Uterus (tissue), 4 donors: ENCODE data around the gene TMSB4X. TPM values are rescaled to one million over a fixed set of nuclear protein-coding genes. Genes with fewer than 3 reads are reported as not detected.

Source experiments
- DNase-seq, 2 donors: peaks; one replicate each; pipeline ENCODE4 v3.0.0-alpha.2; 2019 to 2020
- H3K27ac ChIP-seq, 2 donors: fragments of 200-600 bp; sonication (generic); 1 replicate in 1 of 2; 2 replicates in 1 of 2; pipeline ENCODE4 v1.5.1; 2016 to 2018
- H3K27me3 ChIP-seq, 2 donors: fragments of 200-600 bp; sonication (generic); one replicate each; pipeline ENCODE4 v1.5.1; 2018 to 2019; ENCODE audit warnings: control low read depth in 1 of 2
- H3K36me3 ChIP-seq, 2 donors: fragments of 200-600 bp; sonication (generic); one replicate each; pipeline ENCODE4 v1.5.1; 2019; ENCODE audit warnings: control low read depth in 1 of 2
- H3K4me1 ChIP-seq, 2 donors: fragments of 200-600 bp; sonication (generic); one replicate each; pipeline ENCODE4 v1.5.1; 2018 to 2019; ENCODE audit warnings: control low read depth in 1 of 2
- H3K4me3 ChIP-seq, 2 donors: fragments of 200-600 bp; sonication (generic); 1 replicate in 1 of 2; 2 replicates in 1 of 2; pipeline ENCODE4 v1.5.1; 2018 to 2019; ENCODE audit warnings: mild to moderate bottlenecking in 1 of 2
- H3K9me3 ChIP-seq, 2 donors: fragments of 200-600 bp; sonication (generic); one replicate each; pipeline ENCODE4 v1.5.1; 2019; ENCODE audit warnings: control low read depth in 1 of 2
- CTCF ChIP-seq, 4 experiments: fragments of 200-600 bp in 2 of 4; fragments of 450-650 bp in 2 of 4; sonication (generic) in 2 of 4; IDR thresholded peaks; one replicate each; pipeline ENCODE4 v1.5.1; 2016 to 2019; ENCODE audit warnings: antibody characterized with exemption in 4 of 4, mild to moderate bottlenecking in 2 of 4, moderate library complexity in 1 of 4
- POLR2A ChIP-seq, 2 donors: fragments of 450-650 bp; IDR thresholded peaks; one replicate each; pipeline ENCODE4 v1.6.1; 2016; ENCODE audit warnings: antibody characterized with exemption in 2 of 2, mild to moderate bottlenecking in 1 of 2, moderate library complexity in 1 of 2
- intact Hi-C: fragments of 100-400 bp; cut with DNase I; formaldehyde crosslinking; loops from one replicate; pipeline ENCODE4 v1.15.1; 2023; ENCODE audit warnings: low total_unique reads
- total RNA-seq, 4 donors: library from RNA; depleted of rRNA in 3 of 4; stranded (reverse); fragments of >200 nt in 3 of 4; gene quantifications; one replicate each; pipeline versions ENCODE4 v1.1.0 to v1.2.4, GENCODE V29; 2014 to 2023
- donor health status: DM: yes; HTN: yes; CAD: no.

The TMSB4X gene
- total RNA-seq, 4 donors from 2014 or later: 2,867 to 6,849 (median 3,091) TPM

- Histone ChIP-seq H3K4me3 (no peak overlapping the region), H3K27ac (peak overlapping the region; percentile 97)
- intact Hi-C loops: loop anchor here (5.0 to 10.0 kb wide), 2 partner anchors 133 to 515 kb away; no protein-coding TSS in a partner anchor
These were observed 2.7 kb upstream of the TMSB4X start for GRCh38 chrX:12972243-12972642.

GRCh38 chrX:12972878-12973560, 1.9 kb upstream of the TMSB4X start:
- H3K4me3 ChIP-seq: peak overlapping the region; percentile 50 to 73
- no peaks in the 10 kb centered on the region for H3K27me3 ChIP-seq
- no peak for DNase-seq
- TF ChIP-seq POLR2A (IDR thresholded peaks at IDR 0.05) (no peak), CTCF (IDR thresholded peaks at IDR 0.05) (no peak)
- H3K9me3 ChIP-seq: no peaks in the 10 kb centered on the region
- H3K4me1 ChIP-seq: no peaks in the 10 kb centered on the region
- no peaks in the 10 kb centered on the region for H3K36me3 ChIP-seq
- intact Hi-C loops: loop anchor here (5.0 to 10.0 kb wide), 2 partner anchors 132 to 514 kb away; no protein-coding TSS in a partner anchor
- peak overlapping the region; percentile 97 for H3K27ac ChIP-seq

More at GRCh38 chrX:12972243-12972642, 2.7 kb upstream of the TMSB4X start:
- Histone ChIP-seq H3K27me3 (no peaks in the 10 kb centered on the region), H3K4me1 (no peaks in the 10 kb centered on the region), H3K9me3 (no peaks in the 10 kb centered on the region), H3K36me3 (no peaks in the 10 kb centered on the region)
- TF ChIP-seq POLR2A (IDR thresholded peaks at IDR 0.05) (no peak), CTCF (IDR thresholded peaks at IDR 0.05) (no peak)
- DNase-seq: no peak

- no peak for TF ChIP-seq CTCF (IDR thresholded peaks at IDR 0.05)
- no peak for TF ChIP-seq POLR2A (IDR thresholded peaks at IDR 0.05)
- peak overlapping the region; percentile 97 for H3K27ac ChIP-seq
- intact Hi-C loops: loop anchor here (5.0 to 10.0 kb wide), 2 partner anchors 131 to 514 kb away; no protein-coding TSS in a partner anchor
- no peaks in the 10 kb centered on the region for H3K27me3 ChIP-seq
- H3K4me1 ChIP-seq: no peaks in the 10 kb centered on the region
- H3K36me3 ChIP-seq: no peaks in the 10 kb centered on the region
- DNase-seq: peak in 1 of 2 donors; percentile 48
- H3K9me3 ChIP-seq: no peaks in the 10 kb centered on the region
- peak overlapping the region; percentile 50 to 73 for H3K4me3 ChIP-seq
These were observed 1.2 kb upstream of the TMSB4X start for GRCh38 chrX:12973561-12974304.

GRCh38 chrX:12974305-12974795, 560 bp upstream of the TMSB4X start:
- intact Hi-C loops: loop anchor here (5.0 to 10.0 kb wide), 2 partner anchors 130 to 513 kb away; no protein-coding TSS in a partner anchor
- Histone ChIP-seq H3K4me1 (no peaks in the 10 kb centered on the region), H3K9me3 (no peaks in the 10 kb centered on the region), H3K27me3 (no peaks in the 10 kb centered on the region), H3K36me3 (no peaks in the 10 kb centered on the region), H3K27ac (peak overlapping the region; percentile 97), H3K4me3 (peak overlapping the region; percentile 50 to 73)
- TF ChIP-seq CTCF (IDR thresholded peaks at IDR 0.05): no peak
- no peak for TF ChIP-seq POLR2A (IDR thresholded peaks at IDR 0.05)
- peak; percentile 62 to 73 for DNase-seq

GRCh38 chrX:12975670-12975965, 708 bp downstream of the TMSB4X start:
- H3K36me3 ChIP-seq: no peaks in the 10 kb centered on the region
- peak overlapping the region; percentile 50 to 73 for H3K4me3 ChIP-seq
- DNase-seq: no peak
- H3K27me3 ChIP-seq: no peaks in the 10 kb centered on the region
- H3K9me3 ChIP-seq: no peaks in the 10 kb centered on the region
- peak overlapping the region; percentile 97 for H3K27ac ChIP-seq
- intact Hi-C loops: loop anchor here (10.0 kb wide), 1 partner anchor 129 kb away; no protein-coding TSS in a partner anchor
- TF ChIP-seq POLR2A (IDR thresholded peaks at IDR 0.05) (no peak), CTCF (IDR thresholded peaks at IDR 0.05) (no peak)
- H3K4me1 ChIP-seq: no peaks in the 10 kb centered on the region
